GM12872 (cell line): ENCODE measurements around the gene KCNK4.

Experiments used
- CTCF ChIP-seq: IDR thresholded peaks from 3 replicates; pipeline ENCODE4 v1.5.1; 2011; ENCODE audit warnings: low read depth, mild to moderate bottlenecking, low read length, moderate library complexity; ENCODE audit not compliant: insufficient read depth

Gene KCNK4

GRCh38 chr11:64305691-64306562 lies 14.8 kb downstream of the KCNK4 start:
- TF ChIP-seq CTCF = peak; percentile 59

GRCh38 chr11:64306563-64306875 lies 15.4 kb downstream of the KCNK4 start:
- TF ChIP-seq CTCF = no peak

GRCh38 chr11:64306876-64307622 lies 15.9 kb downstream of the KCNK4 start:
- no peak for TF ChIP-seq CTCF

GRCh38 chr11:64312947-64313346 lies 21.8 kb downstream of the KCNK4 start:
- no peak for TF ChIP-seq CTCF

- TF ChIP-seq CTCF = no peak
Observed at GRCh38 chr11:64313491-64314145, 22.5 kb downstream of the KCNK4 start.

- peak; percentile 30; the same call in 1 of the 3 replicates for TF ChIP-seq CTCF
Observed at GRCh38 chr11:64314146-64314804, 23.2 kb downstream of the KCNK4 start.
